Spleen (tissue), 11 donors: ENCODE results near the gene CHID1. TPM values are rescaled to one million over a fixed set of nuclear protein-coding genes. Genes with fewer than 3 reads are reported as not detected.

Experiments used
- DNase-seq: peaks from one replicate; pipeline ENCODE4 v3.0.0-alpha.2; 2020
- H3K27ac ChIP-seq, 8 donors: fragments of 200-600 bp; sonication (generic) in 7 of 8; 1 replicate in 4 of 8; 2 replicates in 4 of 8; pipeline versions ENCODE4 v1.5.0 to v1.8.0; 2016 to 2021; ENCODE audit warnings: inconsistent platforms in 4 of 8, mild to moderate bottlenecking in 4 of 8, moderate library complexity in 1 of 8
- H3K27me3 ChIP-seq, 7 donors: fragments of 200-600 bp; sonication (generic) in 6 of 7; replicated peaks in 1 of 7; 1 replicate in 4 of 7; 2 replicates in 3 of 7; pipeline versions ENCODE4 v1.5.0 to v1.8.0; 2016 to 2021; ENCODE audit warnings: inconsistent platforms in 3 of 7, mild to moderate bottlenecking in 1 of 7
- H3K36me3 ChIP-seq, 6 donors: fragments of 200-600 bp; sonication (generic) in 5 of 6; 1 replicate in 4 of 6; 2 replicates in 2 of 6; pipeline versions ENCODE4 v1.5.0 to v1.8.0; 2016 to 2021; ENCODE audit warnings: inconsistent platforms in 2 of 6
- H3K4me1 ChIP-seq, 6 donors: fragments of 200-600 bp; sonication (generic) in 5 of 6; 1 replicate in 3 of 6; 2 replicates in 3 of 6; pipeline versions ENCODE4 v1.5.0 to v1.8.0; 2016 to 2021; ENCODE audit warnings: inconsistent platforms in 3 of 6
- H3K4me3 ChIP-seq, 8 donors: fragments of 200-600 bp; sonication (generic) in 7 of 8; 1 replicate in 4 of 8; 2 replicates in 4 of 8; pipeline versions ENCODE4 v1.5.0 to v1.8.0; 2016 to 2021; ENCODE audit warnings: inconsistent platforms in 4 of 8, mild to moderate bottlenecking in 4 of 8, moderate library complexity in 2 of 8
- H3K9me3 ChIP-seq, 8 donors: fragments of 200-600 bp; sonication (generic) in 7 of 8; 1 replicate in 4 of 8; 2 replicates in 4 of 8; pipeline versions ENCODE4 v1.5.0 to v1.8.0; 2016 to 2021; ENCODE audit warnings: inconsistent platforms in 4 of 8
- CTCF ChIP-seq, 11 experiments: fragments of 200-600 bp in 7 of 11; fragments of 450-650 bp in 4 of 11; sonication (generic) in 4 of 11; IDR thresholded peaks in 8 of 11; conservative IDR thresholded peaks in 3 of 11; 1 replicate in 7 of 11; 2 replicates in 4 of 11; pipeline versions ENCODE4 v1.4.0 to v1.8.0; 2016 to 2021; ENCODE audit warnings: antibody characterized with exemption in 11 of 11, inconsistent platforms in 4 of 11, mild to moderate bottlenecking in 1 of 11
- POLR2A ChIP-seq, 3 donors: fragments of 450-650 bp; IDR thresholded peaks; one replicate each; pipeline ENCODE4 v1.5.1; 2017; ENCODE audit warnings: antibody characterized with exemption in 3 of 3, mild to moderate bottlenecking in 1 of 3
- POLR2AphosphoS5 ChIP-seq, 3 donors: sonication (generic); formaldehyde crosslinking; IDR thresholded peaks; one replicate each; pipeline ENCODE4 v1.5.1; 2017; ENCODE audit warnings: antibody characterized with exemption in 3 of 3
- WGBS, 5 donors: extraction: QIAGEN DNeasy Blood & Tissue Kit in 3 of 5; methylation state at CpG; one replicate each; pipeline versions ENCODE4 v1.1.5 to v1.1.7; 2013 to 2018; 5-methylcytosine and 5-hydroxymethylcytosine counted together
- intact Hi-C: fragments of 100-400 bp; cut with DNase I; formaldehyde crosslinking; loops from one replicate; pipeline ENCODE4 v1.15.0; 2023; ENCODE audit warnings: low total_unique reads
- polyA plus RNA-seq, 3 donors: library from polyadenylated mRNA; stranded (reverse); fragments of 200-250 nt; gene quantifications; one replicate each; pipeline ENCODE4 v1.2.1, GENCODE V29; 2013
- total RNA-seq, 7 donors: library from RNA; depleted of rRNA in 3 of 7; stranded (reverse); fragments of >200 nt in 3 of 7; fragmentation: NEBNext Ultra II Directional in 4 of 7; extraction: Animal tissue kit (Norgen Biotek cat#: 25700) in 4 of 7; gene quantifications; one replicate each; pipeline versions ENCODE4 v1.1.0 to v1.2.1, GENCODE V29; 2016 to 2021
- donor health status: healthy with polysubstance abuse.
- donor health status: DM: no; HTN: no; CAD: no; lungs with moderate emphysema.
- donor health status: DM: no; HTN: no; CAD: no.
- donor health status: Bipolar disorder and iron deficiency.
- donor health status: healthy.
- donor health status: DM: no; HTN: no; CAD: no.
- donor health status: DM: yes; HTN: yes; CAD: no.

The CHID1 gene
- total and polyA plus RNA-seq, 10 donors, result 37.2 to 218 (median 117) TPM

GRCh38 chr11:842370-843002 is 68.1 kb downstream of the CHID1 start, which contains the start of the genes POLR2L and TSPAN4:
POLR2L (minus strand) TSS chr11:842529; CDS start chr11:842508, 21 bp downstream.
TSPAN4 (plus strand) TSS chr11:842852; CDS start chr11:850305, 7,453 bp downstream.
- intact Hi-C loops, result loop anchor here (10.0 kb wide), 1 partner anchor 212 kb away; no protein-coding TSS in a partner anchor
- TF ChIP-seq POLR2AphosphoS5 (IDR thresholded peaks at IDR 0.05) (peak; percentile 88 to 94 (median 91)), CTCF (IDR thresholded peaks at IDR 0.05 in 8 of 11, conservative IDR thresholded peaks at IDR 0.05 in 3 of 11) (peak in 2 of 11 experiments; percentile 9 to 14), POLR2A (IDR thresholded peaks at IDR 0.05) (peak; percentile 28 to 77 (median 77))
- Histone ChIP-seq H3K9me3 (no peaks in the 10 kb centered on the region), H3K27me3 (peaks cover 0 to 27% (median 0%) of the 10 kb centered on the region in 7 donors), H3K36me3 (peaks cover 0 to 36% (median 29%) of the 10 kb centered on the region in 6 donors), H3K27ac (peak within 1 kb of the TSS; percentile 92 to 97 (median 95)), H3K4me3 (peak within 1 kb of the TSS; percentile 91 to 100 (median 98)), H3K4me1 (peaks cover 21 to 95% (median 61%) of the 10 kb centered on the region in 6 donors)
- peak; percentile 97 for DNase-seq
- WGBS, 5 donors, result 0 to 1% (median 1%) methylated on average over 16 to 87 of the region's 87 CpGs

- Histone ChIP-seq H3K9me3 (no peaks in the 10 kb centered on the region), H3K4me1 (peaks cover 21 to 95% (median 61%) of the 10 kb centered on the region in 6 donors), H3K27ac (peak overlapping the region; percentile 92 to 97 (median 95)), H3K36me3 (peaks cover 0 to 41% (median 34%) of the 10 kb centered on the region in 6 donors), H3K4me3 (peak overlapping the region; percentile 91 to 100 (median 98)), H3K27me3 (peaks cover 0 to 22% (median 0%) of the 10 kb centered on the region in 7 donors)
- DNase-seq, result no peak
- intact Hi-C loops, result loop anchor here (10.0 kb wide), 1 partner anchor 213 kb away; no protein-coding TSS in a partner anchor
- TF ChIP-seq POLR2AphosphoS5 (IDR thresholded peaks at IDR 0.05) (no peak), POLR2A (IDR thresholded peaks at IDR 0.05) (no peak), CTCF (IDR thresholded peaks at IDR 0.05 in 8 of 11, conservative IDR thresholded peaks at IDR 0.05 in 3 of 11) (no peak)
- 1 to 3% (median 1%) methylated on average over 15 to 27 of the region's 27 CpGs for WGBS, 5 donors
Measured at GRCh38 chr11:841981-842369, 68.6 kb downstream of the CHID1 start.

GRCh38 chr11:839875-840617 is 70.6 kb downstream of the CHID1 start:
- WGBS, 5 donors, result 71 to 89% (median 85%) methylated on average over 15 to 25 of the region's 25 CpGs
- no peak for TF ChIP-seq POLR2A (IDR thresholded peaks at IDR 0.05)
- no peak for TF ChIP-seq POLR2AphosphoS5 (IDR thresholded peaks at IDR 0.05)
- no peak for TF ChIP-seq CTCF (IDR thresholded peaks at IDR 0.05 in 8 of 11, conservative IDR thresholded peaks at IDR 0.05 in 3 of 11)
- H3K9me3 ChIP-seq, result no peaks in the 10 kb centered on the region
- peaks cover 0 to 25% (median 0%) of the 10 kb centered on the region in 7 donors for H3K27me3 ChIP-seq
- H3K36me3 ChIP-seq, result peaks cover 0 to 54% (median 38%) of the 10 kb centered on the region in 6 donors
- peak overlapping the region in 1 of 8 donors; percentile 95 for H3K27ac ChIP-seq
- intact Hi-C loops, result loop anchor here (10.0 kb wide), 1 partner anchor 215 kb away; no protein-coding TSS in a partner anchor
- H3K4me3 ChIP-seq, result peak overlapping the region in 2 of 8 donors; percentile 98 to 100
- DNase-seq, result no peak
- peaks cover 21 to 94% (median 58%) of the 10 kb centered on the region in 6 donors for H3K4me1 ChIP-seq
